ENCODE measurements around the gene CACNG8.

CACNG8 gene

DNA sequence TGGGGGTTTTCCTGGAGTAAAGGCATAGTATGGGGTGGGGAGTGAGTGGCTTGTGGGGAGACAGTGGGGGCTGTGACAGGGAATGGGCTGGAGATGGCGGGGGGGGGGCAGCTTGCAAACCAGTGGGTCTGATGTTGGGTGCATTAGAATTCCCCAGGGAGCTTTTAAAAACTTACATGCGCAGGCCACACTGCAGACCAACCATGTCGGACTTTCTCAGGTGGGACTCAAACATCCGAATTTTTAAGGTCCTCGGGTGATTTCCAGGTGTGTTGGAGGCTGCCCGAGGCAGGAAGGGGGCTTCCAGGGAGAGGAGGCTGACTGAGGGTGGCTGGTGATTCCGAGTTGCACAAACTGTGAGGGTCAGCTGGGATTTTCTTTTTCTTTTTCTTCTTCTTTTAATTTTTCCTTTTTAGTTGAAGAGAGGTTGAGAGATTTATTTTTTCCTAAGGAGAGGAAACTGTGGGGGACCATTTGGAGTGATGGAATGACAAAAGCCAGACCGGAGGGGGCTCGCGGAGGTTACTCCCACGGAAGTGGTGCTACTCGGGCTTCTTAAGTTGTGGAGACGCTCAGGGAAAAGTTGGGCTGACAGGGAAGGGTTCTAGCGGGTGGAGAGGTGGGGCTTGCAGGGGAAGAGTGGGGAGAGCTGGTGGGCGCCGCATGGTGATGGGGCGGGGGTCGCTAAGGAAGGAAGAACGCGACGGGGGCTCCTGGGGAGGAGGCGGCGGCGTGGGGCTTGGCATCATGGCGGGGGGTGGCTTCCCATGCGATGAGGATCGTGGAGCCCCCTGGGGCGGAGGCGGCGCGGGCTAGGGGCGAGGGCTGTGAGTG, 997 bp upstream of the CACNG8 start:
- DNase-seq (ENCODE audit: low spot score), result no peak

DNA sequence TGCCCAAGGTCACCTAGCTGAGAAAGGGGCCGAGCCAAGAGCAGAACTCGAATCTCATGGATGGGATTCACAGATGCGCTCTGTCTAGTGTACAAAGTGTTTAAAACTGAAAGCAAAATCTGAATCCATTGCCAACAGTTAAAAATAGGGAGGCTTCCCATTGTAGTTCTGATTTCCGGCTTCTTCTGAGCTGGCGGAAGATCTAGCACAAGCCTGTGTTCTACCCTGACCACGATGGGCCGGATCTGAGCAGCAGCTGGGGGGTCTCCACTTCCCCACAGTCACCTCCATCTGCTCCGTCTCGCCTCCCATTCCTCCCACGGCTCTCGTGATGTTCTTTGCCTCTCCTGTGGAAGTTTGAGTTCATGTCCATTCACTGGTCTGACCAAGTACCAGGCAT, 2.4 kb downstream of the CACNG8 start:
- no peak for DNase-seq (ENCODE audit: low spot score)

DNA sequence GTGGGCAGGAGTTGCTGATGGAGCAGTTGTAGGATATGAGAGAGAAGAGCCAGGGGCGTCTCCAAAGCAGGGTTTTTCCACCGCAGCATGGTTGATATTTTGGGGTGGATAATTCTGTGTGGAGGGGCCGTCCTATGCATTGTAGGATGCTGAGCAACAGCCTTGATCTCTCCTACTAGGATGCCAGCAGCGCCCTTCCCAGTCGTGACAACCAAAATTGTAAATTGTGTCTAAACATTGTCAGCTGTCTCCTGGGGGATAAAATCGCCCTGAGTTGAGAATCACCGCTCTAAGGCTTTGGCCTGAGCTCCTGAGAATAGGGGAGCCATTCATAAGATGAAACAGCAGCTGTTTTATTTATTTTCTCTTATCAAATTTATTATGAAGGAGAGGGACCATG, 4.2 kb downstream of the CACNG8 start:
- DNase-seq (ENCODE audit: low spot score), result no peak

DNA sequence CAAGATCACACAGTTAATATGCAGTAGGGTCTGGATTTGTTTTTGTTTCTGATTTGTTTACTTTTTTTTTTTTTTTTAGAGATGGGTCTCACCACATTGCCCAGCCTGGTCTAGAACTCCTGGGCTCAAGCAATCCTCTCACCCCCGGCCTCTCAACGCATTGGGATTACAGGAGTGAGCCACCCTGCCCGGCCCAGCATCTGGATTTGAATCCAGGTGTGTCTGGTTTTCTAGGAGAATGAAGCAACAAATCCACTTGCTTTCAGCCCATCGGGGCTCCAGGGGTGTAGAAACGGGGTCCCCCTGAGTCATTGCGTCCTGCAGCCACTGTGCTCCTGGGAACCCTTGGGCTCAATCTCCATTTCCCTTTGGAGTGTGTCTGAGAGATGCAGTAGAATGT, 6.6 kb downstream of the CACNG8 start:
- no peak for DNase-seq (ENCODE audit: low spot score)

- DNase-seq (ENCODE audit: low spot score), result no peak
Observed at GRCh38 chr19:53971673-53972072, 8.9 kb downstream of the CACNG8 start.

- DNase-seq (ENCODE audit: low spot score), result no peak
Observed at GRCh38 chr19:53977429-53977990, 14.8 kb downstream of the CACNG8 start.

GRCh38 chr19:53977991-53978731, 15.4 kb downstream of the CACNG8 start:
- no peak for DNase-seq (ENCODE audit: low spot score)

DNA sequence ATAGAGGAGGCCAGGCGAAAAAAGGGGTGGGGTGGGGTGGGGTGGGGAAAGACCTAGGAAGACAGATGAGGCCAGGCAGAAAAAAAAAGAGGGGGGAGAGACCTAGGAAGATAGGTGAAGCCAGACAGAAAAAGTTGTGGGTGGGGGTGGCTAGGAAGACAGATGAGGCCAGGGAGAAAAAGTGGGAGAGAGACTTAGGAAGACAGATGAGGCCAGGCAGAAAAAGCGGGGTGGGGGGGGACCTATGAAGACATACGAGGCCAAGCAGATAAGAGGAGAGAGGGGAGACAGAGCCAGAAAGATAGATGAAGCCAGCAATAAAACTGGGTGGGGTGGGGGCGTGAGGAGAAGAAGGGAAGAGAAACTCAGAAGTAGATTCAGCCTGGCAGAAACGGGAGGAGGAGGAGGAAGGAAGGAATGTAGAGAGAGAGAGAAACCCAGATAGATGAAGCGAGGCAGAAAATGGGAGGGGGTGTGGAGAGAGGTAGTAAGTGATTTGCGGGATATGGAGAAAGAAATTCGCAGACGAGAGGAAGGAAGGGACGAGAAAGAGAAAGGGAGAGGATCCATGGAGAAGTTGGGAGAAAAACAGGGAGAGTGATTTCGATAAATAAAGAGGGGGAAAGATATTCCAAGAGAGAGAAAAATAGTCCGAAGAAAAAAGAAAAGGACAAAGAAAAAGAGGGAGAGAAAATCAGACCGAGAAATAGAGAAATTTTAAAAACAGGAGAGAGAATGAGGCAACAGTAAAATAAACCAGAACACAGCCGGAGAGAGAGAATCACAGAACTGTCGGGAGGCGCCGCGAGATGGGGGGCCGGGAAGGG, 16.5 kb downstream of the CACNG8 start:
- no peak for DNase-seq (ENCODE audit: low spot score)

- DNase-seq (ENCODE audit: low spot score), result no peak
Observed at GRCh38 chr19:53980539-53981375, 18.0 kb downstream of the CACNG8 start.

DNA sequence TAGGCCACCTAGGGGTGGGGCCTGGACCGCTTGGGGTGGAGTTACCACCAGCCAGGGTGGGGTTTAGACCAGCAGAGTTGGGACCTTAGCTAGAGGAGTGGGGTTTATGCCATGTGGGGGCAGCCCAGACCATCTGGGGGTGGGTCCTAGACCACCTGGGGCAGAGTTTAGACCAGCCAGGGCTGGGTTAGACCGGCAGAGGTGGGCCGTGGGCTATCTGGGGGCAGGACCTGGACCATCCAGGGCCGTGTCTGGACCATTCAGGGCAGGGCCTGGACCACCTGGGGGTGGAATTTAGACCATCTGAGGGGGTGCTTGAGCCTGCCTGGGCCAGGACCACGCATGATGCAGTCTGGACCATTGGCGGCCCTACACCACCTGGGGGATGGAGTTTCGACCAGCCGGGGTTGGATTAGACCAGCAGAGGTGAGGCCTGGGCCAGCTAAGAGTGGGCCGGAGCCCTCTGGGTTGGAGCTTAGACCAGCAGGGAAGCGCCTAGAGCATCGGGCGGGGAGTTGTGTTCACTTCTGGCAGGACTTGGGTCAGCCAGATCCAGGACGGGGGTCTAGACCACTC, 18.7 kb downstream of the CACNG8 start:
- no peak for DNase-seq (ENCODE audit: low spot score)

DNA sequence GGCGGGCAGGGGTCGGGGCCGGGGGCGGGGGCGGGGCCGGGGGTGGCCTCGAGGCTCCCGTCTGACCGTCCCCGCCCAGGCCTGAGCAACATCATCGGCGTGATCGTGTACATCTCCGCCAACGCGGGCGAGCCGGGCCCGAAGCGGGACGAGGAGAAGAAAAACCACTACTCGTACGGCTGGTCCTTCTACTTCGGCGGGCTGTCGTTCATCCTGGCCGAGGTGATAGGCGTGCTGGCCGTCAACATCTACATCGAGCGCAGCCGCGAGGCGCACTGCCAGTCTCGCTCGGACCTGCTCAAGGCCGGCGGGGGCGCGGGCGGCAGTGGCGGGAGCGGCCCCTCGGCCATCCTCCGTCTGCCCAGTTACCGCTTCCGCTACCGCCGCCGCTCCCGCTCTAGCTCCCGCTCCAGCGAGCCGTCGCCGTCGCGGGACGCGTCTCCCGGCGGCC, 19.3 kb downstream of the CACNG8 start:
- no peak for DNase-seq (ENCODE audit: low spot score)

DNA sequence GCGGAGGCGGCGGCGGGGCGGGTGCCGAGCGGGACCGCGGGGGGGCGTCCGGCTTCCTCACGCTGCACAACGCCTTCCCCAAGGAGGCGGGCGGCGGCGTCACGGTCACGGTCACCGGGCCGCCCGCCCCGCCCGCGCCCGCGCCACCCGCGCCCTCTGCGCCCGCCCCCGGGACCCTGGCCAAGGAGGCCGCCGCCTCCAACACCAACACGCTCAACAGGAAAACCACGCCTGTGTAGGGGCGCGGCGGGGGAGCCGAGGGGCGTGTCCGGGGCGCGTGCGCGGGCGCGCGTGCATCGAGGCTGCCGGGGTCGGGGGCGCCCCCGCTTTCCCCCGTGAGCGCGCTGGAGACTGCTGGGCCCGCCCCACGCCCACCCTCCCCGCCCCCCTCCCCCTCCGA, 19.9 kb downstream of the CACNG8 start:
- no peak for DNase-seq (ENCODE audit: low spot score)

DNA sequence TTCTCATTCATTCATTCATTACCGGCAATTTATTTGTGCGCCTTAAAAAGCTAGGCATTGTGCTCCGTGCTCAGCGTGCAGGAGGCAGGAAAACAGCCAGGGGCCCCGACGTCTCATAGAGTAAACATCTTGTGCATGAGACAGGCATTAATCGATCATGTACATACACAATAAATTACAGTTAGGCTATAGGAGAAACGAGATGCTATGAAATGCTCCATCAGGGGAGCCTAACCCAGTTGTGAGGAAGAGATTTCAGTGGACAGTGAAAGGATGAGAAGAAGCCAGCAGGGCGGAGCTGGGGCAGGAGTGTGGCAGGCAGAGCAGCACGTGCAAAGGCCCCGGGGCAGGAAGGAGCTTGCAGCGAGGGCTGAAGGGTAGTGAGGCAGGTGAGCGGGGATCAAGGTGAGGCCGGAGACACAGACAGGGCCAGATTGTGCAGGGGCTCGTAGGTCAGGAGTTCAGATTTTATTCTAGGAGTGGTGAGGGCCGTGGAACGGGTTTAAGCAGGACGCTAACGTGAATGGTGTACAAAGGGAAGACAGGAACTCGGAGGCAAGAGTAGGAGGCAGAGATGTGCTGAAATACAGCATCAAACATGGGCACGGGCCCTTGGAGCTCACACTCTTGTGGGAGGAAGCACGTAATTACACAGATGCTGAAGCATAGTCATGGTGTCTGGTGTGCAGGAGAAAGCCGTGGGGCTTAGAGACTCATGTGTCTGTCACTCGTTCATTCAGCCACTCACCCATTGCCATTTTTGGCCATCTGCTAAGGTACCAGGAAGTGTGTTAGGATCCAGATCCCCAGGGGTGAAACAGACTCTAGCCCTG, 20.9 kb downstream of the CACNG8 start:
- DNase-seq (ENCODE audit: low spot score), result no peak

GRCh38 chr19:53985863-53986262, 23.1 kb downstream of the CACNG8 start:
- DNase-seq (ENCODE audit: low spot score), result no peak

GRCh38 chr19:53988981-53989380, 26.2 kb downstream of the CACNG8 start:
- no peak for DNase-seq (ENCODE audit: low spot score)

DNA sequence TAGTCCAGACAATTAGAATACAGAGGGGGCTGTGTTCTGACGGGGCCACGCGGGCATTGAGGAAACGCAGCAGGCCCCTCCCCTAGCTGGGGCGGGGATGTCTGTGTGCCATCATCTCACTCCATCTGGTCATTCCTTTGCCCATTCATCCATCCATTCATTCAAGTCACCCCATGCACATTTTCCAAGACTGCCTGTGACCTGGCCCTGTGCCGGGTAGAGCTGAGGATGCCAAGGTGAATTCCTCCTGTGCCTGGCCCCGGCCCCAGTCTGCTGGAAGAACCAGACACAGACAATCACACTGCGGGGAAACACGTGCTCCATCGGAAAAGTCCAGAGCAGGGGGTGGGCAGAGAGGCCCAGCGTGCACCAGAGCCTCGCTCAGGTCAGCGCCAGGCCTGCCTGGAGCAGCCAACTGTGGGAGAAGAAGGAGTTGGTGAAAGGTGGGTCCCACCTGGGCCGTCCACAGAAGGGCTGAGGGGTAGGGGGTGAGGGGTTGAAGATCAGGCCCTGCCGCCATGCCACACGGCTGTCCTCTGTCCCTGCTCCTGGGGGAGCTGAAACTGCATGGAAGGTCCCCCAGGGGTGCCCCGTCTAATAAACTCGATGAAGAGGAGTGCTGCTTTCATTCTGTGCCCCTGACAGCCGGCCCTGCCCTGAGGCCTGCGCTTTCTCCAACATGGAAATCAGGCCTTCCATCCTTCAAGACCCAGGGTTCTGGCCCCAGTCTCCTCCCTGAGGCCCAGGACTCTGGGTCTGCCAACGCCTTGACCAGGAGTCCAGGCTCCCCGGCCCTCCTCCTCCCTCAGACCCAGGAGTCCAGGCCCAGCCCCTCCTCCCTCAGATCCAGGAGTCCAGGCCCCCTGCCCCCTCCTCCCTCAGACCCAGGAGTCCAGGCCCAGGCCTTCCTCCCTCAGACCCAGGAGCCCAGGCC, 27.1 kb downstream of the CACNG8 start:
- no peak for DNase-seq (ENCODE audit: low spot score)

DNA sequence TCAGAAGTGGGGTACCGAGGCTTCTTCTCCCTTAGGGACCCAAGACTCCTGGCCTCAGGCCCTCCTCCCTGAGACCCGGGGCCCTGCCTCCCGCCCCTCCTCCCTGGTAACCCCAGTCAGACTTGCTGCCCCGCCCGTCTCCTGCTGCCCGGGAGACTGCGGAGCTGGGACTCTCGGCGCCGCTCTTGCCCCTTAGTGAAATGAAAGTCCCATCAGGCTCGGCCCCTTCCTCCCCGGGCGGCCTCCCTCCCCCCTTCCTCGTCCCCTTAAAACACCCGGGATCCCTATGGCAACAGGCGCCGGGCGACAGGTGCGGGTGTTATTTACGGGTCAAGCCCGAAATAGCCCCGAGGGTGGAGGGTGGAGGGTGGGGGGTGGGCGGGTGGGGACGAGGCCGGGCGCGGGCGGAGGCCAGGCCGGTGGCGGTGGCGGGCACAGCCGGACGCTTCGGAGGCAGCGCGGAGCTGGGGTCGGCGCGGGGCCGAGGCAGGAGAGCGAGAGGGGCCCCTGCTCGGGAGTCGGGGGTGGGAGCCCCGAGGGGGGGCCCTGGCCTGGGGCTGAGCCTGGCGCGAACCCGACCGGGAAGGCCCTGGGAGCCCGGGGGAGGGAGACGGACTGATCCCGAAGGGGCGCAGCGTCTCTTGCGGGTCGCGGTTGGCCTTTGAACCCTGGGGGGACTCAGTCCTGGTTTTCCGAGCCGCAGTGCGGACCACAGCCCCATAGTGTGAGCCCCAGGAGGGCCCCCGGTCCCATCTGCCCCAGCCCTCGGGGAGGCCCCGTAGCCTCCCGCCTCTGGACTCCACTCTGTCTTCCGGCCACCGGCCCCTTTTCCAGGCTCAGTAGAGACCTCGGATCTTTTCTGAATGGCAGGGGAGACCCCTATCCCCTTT, 28.7 kb downstream of the CACNG8 start, which contains the start of gene CACNG6:
Gene CACNG6, plus strand, starts transcription at position 414 of the 890 bp plus-strand sequence. CDS start 1,241 bp downstream, outside the sequence.
- DNase-seq (ENCODE audit: low spot score), result no peak

- DNase-seq (ENCODE audit: low spot score), result no peak
Observed at GRCh38 chr19:53992211-53992610, 29.5 kb downstream of the CACNG8 start.

Data from HuH-7.5 (cell line).